Mucosa of descending colon (tissue), 3 donors: ENCODE measurements around the gene HDAC6. TPM values are rescaled to one million over a fixed set of nuclear protein-coding genes. Genes with fewer than 3 reads are reported as not detected.

Experiments used
- ATAC-seq: fragments of 200-7000 bp; cut with Tn5 transposase; one replicate; pipeline ENCODE4 v1.9.1; 2020; ENCODE audit warnings: mild to moderate bottlenecking, moderate library complexity
- DNase-seq, 3 donors: peaks; one replicate each; pipeline ENCODE4 v3.0.0-alpha.2; 2020
- H3K36me3 ChIP-seq: fragments of 200-600 bp; one replicate; pipeline ENCODE4 v1.8.0; 2021; ENCODE audit warnings: low read depth, mild to moderate bottlenecking
- H3K4me1 ChIP-seq: fragments of 200-600 bp; one replicate; pipeline ENCODE4 v1.8.0; 2021; ENCODE audit warnings: low read depth, mild to moderate bottlenecking
- H3K4me3 ChIP-seq: fragments of 200-600 bp; one replicate; pipeline ENCODE4 v1.8.0; 2021; ENCODE audit warnings: mild to moderate bottlenecking
- H3K9me3 ChIP-seq: fragments of 200-600 bp; one replicate; pipeline ENCODE4 v1.8.0; 2021; ENCODE audit warnings: mild to moderate bottlenecking
- CTCF ChIP-seq: fragments of 200-600 bp; IDR thresholded peaks from one replicate; pipeline ENCODE4 v1.8.0; 2022; ENCODE audit warnings: antibody characterized with exemption, mild to moderate bottlenecking
- intact Hi-C, 2 donors: fragments of 100-400 bp; cut with DNase I in 1 of 2; cut with micrococcal nuclease in 1 of 2; formaldehyde crosslinking; loops; one replicate each; pipeline versions ENCODE4 v1.11.0 to v1.11.1; 2022; cut with DNase I, micrococcal nuclease
- total RNA-seq, 3 donors: library from RNA; stranded (reverse); fragmentation: NEBNext Ultra II Directional in 2 of 3; extraction: Animal tissue kit (Norgen Biotek cat#: 25700) in 2 of 3; gene quantifications; one replicate each; pipeline versions ENCODE4 v1.2.1 to v1.2.4, GENCODE V29; 2021 to 2023
- donor health status: DM: no; HTN: no; CAD: no; lungs with moderate emphysema.
- donor health status: DM: no; HTN: no; CAD: no.
- donor health status: DM: no; HTN: yes; CAD: no.

The HDAC6 gene
- total RNA-seq, 3 donors from 2014 or later = 83.2 to 111 (median 99.6) TPM

GRCh38 chrX:48786825-48787504 lies 14.9 kb upstream of the HDAC6 start:
- intact Hi-C loops = no loop called here
- H3K4me1 ChIP-seq = no peaks in the 10 kb centered on the region
- no peak for TF ChIP-seq CTCF
- no peak overlapping the region for H3K4me3 ChIP-seq
- DNase-seq (no peak), ATAC-seq (no peak)
- H3K9me3 ChIP-seq = no peaks in the 10 kb centered on the region
- H3K36me3 ChIP-seq = no peaks in the 10 kb centered on the region

DNA sequence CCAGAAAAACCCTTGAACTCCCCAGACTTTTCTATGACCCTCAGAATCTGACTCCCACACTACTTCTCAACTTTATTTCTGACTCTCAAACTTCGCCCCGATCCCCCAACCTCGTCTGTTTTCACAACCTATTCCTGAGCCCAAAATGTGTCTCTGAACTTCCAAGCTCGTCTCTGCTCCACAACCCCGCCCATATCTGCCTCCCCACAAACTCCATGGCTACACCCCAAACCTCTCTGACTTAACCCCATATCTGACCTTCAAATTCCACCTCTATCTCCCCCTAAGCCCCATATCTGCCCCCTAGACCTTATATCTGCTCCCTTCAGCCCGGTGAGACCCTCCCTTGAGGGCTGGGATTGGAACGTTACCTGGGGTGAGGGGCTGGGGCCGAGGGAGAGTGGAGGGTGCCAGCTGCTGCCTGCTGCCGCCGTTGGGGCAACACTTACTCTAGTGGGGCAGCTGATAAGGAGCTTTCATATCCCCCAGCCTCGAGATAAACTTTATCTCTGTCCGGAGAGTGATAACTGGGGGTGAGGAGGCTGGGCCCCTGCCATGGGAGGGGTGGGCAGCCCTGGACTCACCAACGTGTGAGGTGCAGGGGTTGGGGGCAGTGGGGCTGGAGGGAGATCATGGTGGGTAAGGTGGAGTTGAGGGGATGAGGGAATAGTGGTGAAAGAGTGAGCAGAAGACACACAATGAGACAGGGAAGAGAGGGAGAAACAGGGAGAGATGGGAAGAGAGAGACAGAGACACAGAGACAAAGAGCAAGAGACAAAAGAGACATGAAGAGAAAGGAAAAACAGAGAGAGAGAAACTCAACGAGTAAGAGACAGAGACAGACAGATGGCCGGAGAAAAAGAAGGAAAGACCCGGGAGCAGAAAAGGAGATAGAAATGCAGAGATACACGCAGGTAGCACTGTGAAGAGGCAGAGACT lies 14.1 kb upstream of the HDAC6 start:
- intact Hi-C loops = no loop called here
- DNase-seq (no peak), ATAC-seq (no peak)
- H3K36me3 ChIP-seq = no peaks in the 10 kb centered on the region
- H3K9me3 ChIP-seq = no peaks in the 10 kb centered on the region
- no peaks in the 10 kb centered on the region for H3K4me1 ChIP-seq
- no peak overlapping the region for H3K4me3 ChIP-seq
- no peak for TF ChIP-seq CTCF

DNA sequence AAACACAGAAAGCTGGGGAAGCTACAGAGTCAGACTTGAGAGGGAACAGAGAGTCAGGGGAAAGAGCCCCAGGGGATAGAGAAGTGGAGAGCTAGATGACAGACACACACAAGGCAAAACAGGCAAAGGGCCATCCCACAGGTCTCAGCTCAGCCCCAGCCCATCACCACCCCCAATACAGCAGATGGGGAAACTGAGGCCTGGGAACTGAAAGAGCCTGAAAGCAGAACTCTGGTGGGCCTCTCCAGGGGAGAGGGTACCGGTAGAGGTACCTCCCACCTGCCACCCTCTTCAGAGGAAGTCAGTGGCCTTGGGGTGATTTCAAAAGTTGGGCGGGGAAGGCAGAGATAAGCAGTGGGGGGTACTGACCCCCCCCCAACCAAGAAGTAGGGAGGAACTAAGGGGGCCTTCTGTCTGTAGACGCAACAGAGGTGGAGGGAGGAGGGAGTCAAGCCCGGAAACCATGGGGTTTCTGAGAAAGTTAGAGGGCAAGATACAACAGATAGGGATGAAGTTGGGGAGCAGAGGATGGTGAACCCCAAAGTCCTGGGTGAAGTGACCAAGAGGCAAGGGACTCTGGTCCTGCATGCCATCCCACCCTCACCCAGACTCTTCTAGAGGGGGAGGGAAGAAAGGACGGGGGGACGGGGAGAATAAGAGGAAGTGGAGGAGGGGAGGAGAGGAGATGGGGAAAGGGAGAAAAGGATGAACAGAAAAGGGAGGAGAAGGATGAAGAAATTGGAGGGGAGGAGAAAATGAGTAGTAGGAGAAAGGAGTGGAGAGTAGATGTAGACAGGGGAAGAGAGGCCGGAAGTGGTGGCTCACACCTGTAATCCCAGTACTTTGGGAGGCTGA lies 12.3 kb upstream of the HDAC6 start:
- ATAC-seq = no peak

DNA sequence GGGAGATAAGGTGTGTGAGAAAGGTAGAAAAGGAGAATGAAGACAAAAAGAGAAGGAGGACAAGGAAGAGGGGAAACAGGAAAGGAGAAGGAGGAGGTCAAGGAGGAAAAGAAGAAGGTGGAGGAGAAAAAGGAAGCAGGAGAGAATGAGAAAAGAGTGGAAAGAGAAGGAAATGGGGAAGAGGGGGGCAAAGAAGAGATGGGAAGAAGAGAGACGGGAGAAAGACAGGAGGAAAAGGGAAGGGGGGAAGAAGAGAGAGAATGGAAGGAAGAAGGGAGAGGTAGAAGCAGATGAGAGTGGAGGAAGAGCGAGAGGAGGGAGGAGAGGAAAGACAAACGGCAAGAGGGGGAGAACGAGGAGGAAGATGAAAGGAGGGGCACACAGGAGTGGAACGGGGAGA lies 11.4 kb upstream of the HDAC6 start:
- TF ChIP-seq CTCF = no peak
- Histone ChIP-seq H3K9me3 (no peaks in the 10 kb centered on the region), H3K4me3 (no peak overlapping the region), H3K4me1 (no peaks in the 10 kb centered on the region), H3K36me3 (no peaks in the 10 kb centered on the region)
- ATAC-seq = no peak
- intact Hi-C loops = no loop called here
- no peak for DNase-seq

More for the DNA sequence above, 12.3 kb upstream of the HDAC6 start:
- Histone ChIP-seq H3K4me1 (no peaks in the 10 kb centered on the region), H3K9me3 (no peaks in the 10 kb centered on the region), H3K36me3 (no peaks in the 10 kb centered on the region), H3K4me3 (no peak overlapping the region)
- no peak for TF ChIP-seq CTCF
- DNase-seq = no peak
- intact Hi-C loops = no loop called here

- H3K4me1 ChIP-seq = no peaks in the 10 kb centered on the region
- H3K9me3 ChIP-seq = no peaks in the 10 kb centered on the region
- no peak overlapping the region for H3K4me3 ChIP-seq
- no peaks in the 10 kb centered on the region for H3K36me3 ChIP-seq
- TF ChIP-seq CTCF = no peak
- no peak for ATAC-seq
- DNase-seq = no peak
- intact Hi-C loops = no loop called here
Observed at GRCh38 chrX:48791063-48791820, 10.6 kb upstream of the HDAC6 start.
